Measurements from ENCODE around the gene NPL.

Gene NPL

DNA sequence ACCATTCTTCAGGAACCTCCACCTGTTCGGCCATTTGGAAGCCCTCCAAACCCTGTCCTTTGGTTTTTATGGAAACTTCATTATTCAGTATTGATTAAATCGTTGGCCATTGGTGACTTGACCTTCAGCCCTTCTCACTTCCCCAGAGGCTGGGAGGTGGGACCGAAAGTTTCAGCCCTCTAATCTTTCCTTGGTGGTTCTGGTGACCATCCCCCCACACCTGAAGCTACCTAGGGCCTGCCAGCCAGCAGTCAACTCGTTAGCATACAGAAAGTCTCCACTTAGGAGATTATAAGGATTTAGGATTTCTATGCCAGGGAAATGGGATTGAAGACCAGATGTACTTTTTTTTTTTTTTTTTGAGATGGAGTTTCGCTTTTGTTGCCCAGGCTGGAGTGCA is 56.3 kb downstream of the NPL start:
- H3K36me3 Mint-ChIP-seq (ENCODE audit: insufficient read depth), result peaks cover 82% of the 10 kb centered on the region
- ATAC-seq (replicated peaks) (no peak), DNase-seq (no peak)
- no peaks in the 10 kb centered on the region for H3K9me3 Mint-ChIP-seq
- H3K4me1 Mint-ChIP-seq (ENCODE audit: low read depth in 2 of 2), result peaks cover 42 to 73% of the 10 kb centered on the region in 2 donors
- H3K27ac Mint-ChIP-seq, result peak overlapping the region in 1 of 2 donors; percentile 32
- no peak overlapping the region for H3K4me3 Mint-ChIP-seq
- H3K27me3 Mint-ChIP-seq, result no peaks in the 10 kb centered on the region

DNA sequence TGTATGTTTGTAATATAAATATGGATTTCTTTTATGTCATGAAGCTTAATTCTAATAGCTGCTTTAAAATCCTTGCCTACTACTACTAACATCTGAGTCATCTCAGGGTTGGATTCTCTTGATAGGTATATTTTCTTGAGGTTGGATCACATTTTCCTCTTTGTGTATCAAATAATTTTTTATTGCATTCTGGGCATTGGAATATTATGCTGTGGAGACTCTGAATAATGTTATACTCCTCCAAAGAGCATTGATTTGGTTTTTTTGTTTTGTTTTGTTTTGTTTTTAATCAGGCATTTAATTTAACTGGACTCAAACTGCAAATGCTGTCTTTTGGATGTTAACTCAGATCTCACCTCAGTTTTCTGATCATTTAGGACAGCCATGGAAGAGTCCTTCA is 57.5 kb downstream of the NPL start:
- ATAC-seq (replicated peaks) (no peak), DNase-seq (no peak)
- Mint-ChIP-seq H3K4me1 (ENCODE audit: low read depth in 2 of 2) (peaks cover 34 to 61% of the 10 kb centered on the region in 2 donors), H3K4me3 (peak overlapping the region in 1 of 2 donors; percentile 1), H3K36me3 (ENCODE audit: insufficient read depth) (peaks cover 90% of the 10 kb centered on the region), H3K9me3 (no peaks in the 10 kb centered on the region), H3K27me3 (no peaks in the 10 kb centered on the region), H3K27ac (no peak overlapping the region)

DNA sequence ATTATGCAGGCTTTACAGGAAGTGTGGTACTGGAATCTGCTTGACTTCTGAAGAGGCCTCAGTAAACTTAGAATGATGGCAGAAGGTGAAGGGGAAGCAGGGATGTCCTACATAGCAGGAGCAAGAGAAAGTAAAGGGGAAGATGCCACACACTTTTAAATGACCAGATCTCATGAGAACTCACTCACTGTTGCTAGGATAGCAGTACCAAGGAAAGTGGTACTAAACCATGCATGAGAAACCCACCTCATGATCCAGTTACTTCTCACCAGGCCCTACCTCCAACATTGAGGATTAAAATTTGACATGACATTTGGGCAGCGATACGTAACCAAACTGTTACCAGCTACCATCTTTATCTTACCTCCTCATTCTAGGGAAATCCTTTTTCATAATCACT is 59.2 kb downstream of the NPL start:
- Mint-ChIP-seq H3K4me1 (ENCODE audit: low read depth in 2 of 2) (peaks cover 26 to 48% of the 10 kb centered on the region in 2 donors), H3K9me3 (no peaks in the 10 kb centered on the region), H3K27ac (no peak overlapping the region), H3K27me3 (no peaks in the 10 kb centered on the region), H3K4me3 (no peak overlapping the region), H3K36me3 (ENCODE audit: insufficient read depth) (peaks cover 98% of the 10 kb centered on the region)
- ATAC-seq (replicated peaks), result no peak
- DNase-seq, result no peak

DNA sequence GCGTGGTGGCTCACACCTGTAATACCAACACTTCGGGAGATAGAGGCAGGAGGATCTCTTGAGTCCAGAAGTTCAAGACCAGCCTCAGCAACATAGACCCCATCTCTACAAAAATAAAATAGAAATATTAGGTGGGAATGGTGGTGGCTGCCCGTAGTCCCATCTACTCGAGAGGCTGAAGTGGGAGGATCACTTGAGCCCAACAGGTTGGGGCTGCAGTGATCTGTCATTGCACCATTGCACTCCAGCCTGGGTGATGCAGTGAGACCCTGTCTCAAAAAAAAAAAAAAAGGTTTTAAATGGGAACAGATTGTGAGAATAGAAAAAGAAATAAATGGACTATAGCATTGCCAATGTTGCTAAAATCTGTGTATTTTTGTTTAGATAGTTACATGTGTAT is 60.7 kb downstream of the NPL start:
- H3K36me3 Mint-ChIP-seq (ENCODE audit: insufficient read depth), result peaks cover 98% of the 10 kb centered on the region
- ATAC-seq (replicated peaks) (no peak), DNase-seq (no peak)
- no peak overlapping the region for H3K4me3 Mint-ChIP-seq
- H3K9me3 Mint-ChIP-seq, result no peaks in the 10 kb centered on the region
- H3K27me3 Mint-ChIP-seq, result no peaks in the 10 kb centered on the region
- H3K27ac Mint-ChIP-seq, result peak overlapping the region; percentile 55 to 82
- peaks cover 17 to 36% of the 10 kb centered on the region in 2 donors for H3K4me1 Mint-ChIP-seq (ENCODE audit: low read depth in 2 of 2)

DNA sequence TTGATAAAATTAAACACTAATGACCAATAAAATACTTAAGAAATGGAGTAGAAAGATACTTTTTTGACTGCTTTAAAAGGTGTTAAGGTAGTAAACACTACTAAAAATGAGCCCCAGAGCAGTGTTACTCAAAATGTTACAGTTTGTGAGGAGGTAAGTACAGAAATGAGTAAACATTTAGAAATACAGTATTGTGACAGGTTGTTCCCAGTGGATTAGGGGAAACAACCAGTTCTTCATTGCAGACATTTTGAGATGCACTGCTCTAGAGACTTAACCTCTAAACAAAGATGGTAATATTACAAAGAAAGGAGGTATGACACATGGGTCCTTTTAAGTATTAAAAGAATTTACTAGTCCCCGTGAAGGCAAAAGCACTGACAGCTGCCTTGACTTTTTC is 62.3 kb downstream of the NPL start:
- peaks cover 16 to 23% of the 10 kb centered on the region in 2 donors for H3K4me1 Mint-ChIP-seq (ENCODE audit: low read depth in 2 of 2)
- no peak overlapping the region for H3K4me3 Mint-ChIP-seq
- no peaks in the 10 kb centered on the region for H3K9me3 Mint-ChIP-seq
- H3K36me3 Mint-ChIP-seq (ENCODE audit: insufficient read depth), result peaks cover 98% of the 10 kb centered on the region
- no peaks in the 10 kb centered on the region for H3K27me3 Mint-ChIP-seq
- peak overlapping the region in 1 of 2 donors; percentile 10 for H3K27ac Mint-ChIP-seq
- no peak for ATAC-seq (replicated peaks)
- no peak for DNase-seq

DNA sequence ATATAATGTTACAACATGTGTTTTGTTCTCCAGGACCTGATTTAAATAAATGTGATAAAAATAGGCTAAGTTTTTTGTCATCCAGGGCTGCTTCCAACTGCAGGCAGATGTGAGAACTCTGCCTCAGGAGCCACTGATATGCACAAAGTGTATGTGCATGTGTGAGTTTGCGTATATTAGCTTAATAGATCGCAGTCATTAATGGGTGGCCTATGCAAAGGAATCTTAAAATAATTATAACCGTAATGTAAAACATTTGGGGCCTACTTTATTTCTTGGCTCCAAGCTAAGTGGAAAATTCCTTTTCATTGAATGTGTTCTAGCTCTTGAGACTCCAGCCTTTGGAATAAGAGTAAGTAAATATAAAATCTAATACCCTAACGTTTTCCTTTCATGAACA is 66.3 kb downstream of the NPL start:
- H3K27ac Mint-ChIP-seq, result peak overlapping the region in 1 of 2 donors; percentile 49
- ATAC-seq (replicated peaks) (no peak), DNase-seq (no peak)
- no peak overlapping the region for H3K4me3 Mint-ChIP-seq
- peaks cover 100% of the 10 kb centered on the region for H3K36me3 Mint-ChIP-seq (ENCODE audit: insufficient read depth)
- no peaks in the 10 kb centered on the region for H3K27me3 Mint-ChIP-seq
- no peaks in the 10 kb centered on the region for H3K9me3 Mint-ChIP-seq
- no peaks in the 10 kb centered on the region for H3K4me1 Mint-ChIP-seq (ENCODE audit: low read depth in 2 of 2)

DNA sequence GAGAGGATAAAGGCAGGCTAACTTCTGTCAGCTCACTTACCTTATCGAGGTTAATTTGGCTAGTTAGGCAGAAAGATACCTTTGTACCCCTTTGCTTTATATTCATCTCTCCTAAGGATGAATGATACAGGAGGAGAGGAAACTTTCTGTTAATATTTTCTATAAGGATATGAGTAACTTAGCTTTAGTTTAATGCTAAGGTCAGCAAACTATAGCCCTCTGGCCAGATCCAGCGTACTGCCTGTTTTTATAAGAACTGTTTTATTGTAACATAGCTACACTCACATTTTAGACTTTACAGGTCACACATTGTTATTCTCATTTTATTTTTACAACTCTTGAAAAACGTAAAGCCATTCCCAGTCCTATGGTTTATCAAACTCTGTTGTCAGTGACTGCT is 67.6 kb downstream of the NPL start:
- ATAC-seq (replicated peaks) (no peak), DNase-seq (no peak)
- Mint-ChIP-seq H3K36me3 (ENCODE audit: insufficient read depth) (peaks cover 100% of the 10 kb centered on the region), H3K4me3 (no peak overlapping the region), H3K9me3 (no peaks in the 10 kb centered on the region), H3K27ac (no peak overlapping the region), H3K27me3 (no peaks in the 10 kb centered on the region), H3K4me1 (ENCODE audit: low read depth in 2 of 2) (peaks cover 3 to 4% of the 10 kb centered on the region in 2 donors)

DNA sequence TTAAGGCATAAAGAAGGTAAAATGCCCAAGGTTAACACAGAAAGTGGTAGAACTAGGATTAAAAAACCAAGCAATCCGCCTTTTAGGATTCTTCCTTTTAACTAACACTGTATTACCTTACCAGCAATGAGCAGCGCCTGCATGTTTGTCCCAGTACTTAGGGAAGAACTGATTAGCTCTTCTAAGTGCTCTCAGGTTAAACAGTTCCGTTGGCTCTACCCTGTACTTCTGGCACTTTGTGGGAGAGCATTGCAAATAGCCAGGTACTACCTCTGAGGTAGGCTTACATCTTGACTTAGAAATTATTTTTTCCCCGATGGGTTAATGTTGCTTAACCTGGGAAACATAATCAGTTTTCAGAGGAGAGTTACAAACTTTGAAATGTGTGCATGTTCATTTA is 71.1 kb downstream of the NPL start:
- no peak for ATAC-seq (replicated peaks)
- Mint-ChIP-seq H3K4me1 (ENCODE audit: low read depth in 2 of 2) (peaks cover 4 to 11% of the 10 kb centered on the region in 2 donors), H3K27me3 (no peaks in the 10 kb centered on the region), H3K27ac (no peak overlapping the region), H3K9me3 (no peaks in the 10 kb centered on the region), H3K4me3 (no peak overlapping the region), H3K36me3 (ENCODE audit: insufficient read depth) (peaks cover 94% of the 10 kb centered on the region)
- DNase-seq, result no peak

DNA sequence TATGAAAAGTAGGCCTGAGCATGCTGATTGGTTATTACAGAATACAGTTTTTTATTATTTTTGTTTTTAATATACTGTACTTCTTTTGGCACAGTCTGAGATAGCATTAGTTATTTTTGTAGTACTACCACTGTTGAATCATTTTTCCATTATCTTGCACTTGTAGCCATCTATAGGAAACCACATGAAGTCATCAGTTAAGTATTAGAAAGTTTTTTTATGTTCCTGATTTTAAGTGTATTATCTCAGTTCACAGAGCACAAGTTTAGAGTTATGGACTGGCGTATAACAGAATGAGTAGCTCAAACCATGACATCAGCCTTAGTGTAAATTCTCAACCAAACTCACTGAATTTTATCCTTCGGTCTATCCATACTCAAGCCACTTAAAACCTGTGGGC is 72.4 kb downstream of the NPL start:
- no peaks in the 10 kb centered on the region for H3K9me3 Mint-ChIP-seq
- H3K36me3 Mint-ChIP-seq (ENCODE audit: insufficient read depth), result peaks cover 94% of the 10 kb centered on the region
- H3K27ac Mint-ChIP-seq, result no peak overlapping the region
- H3K4me1 Mint-ChIP-seq (ENCODE audit: low read depth in 2 of 2), result peaks cover 6 to 13% of the 10 kb centered on the region in 2 donors
- no peaks in the 10 kb centered on the region for H3K27me3 Mint-ChIP-seq
- no peak overlapping the region for H3K4me3 Mint-ChIP-seq
- ATAC-seq (replicated peaks), result no peak
- no peak for DNase-seq

DNA sequence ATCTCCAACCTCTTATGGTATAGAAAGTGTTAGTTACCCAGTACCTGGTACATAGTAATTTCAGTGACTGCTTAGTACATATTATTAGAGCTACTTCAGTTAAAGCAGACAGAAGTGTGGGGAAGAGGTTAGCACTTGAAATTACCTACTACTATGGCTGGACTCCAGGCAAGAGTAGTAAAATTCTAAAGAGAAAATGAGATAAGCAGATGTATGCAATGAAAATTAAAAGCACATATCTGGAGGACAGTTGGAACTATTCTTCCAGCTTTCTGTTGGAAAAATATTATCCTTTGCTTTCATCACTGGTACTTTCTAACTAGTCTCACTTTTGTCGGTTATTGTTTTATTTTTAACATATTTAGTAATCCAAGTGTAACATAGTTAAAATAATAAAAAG is 73.3 kb downstream of the NPL start:
- DNase-seq (no peak), ATAC-seq (replicated peaks) (no peak)
- Mint-ChIP-seq H3K36me3 (ENCODE audit: insufficient read depth) (peaks cover 94% of the 10 kb centered on the region), H3K4me3 (no peak overlapping the region), H3K27me3 (no peaks in the 10 kb centered on the region), H3K9me3 (no peaks in the 10 kb centered on the region), H3K4me1 (ENCODE audit: low read depth in 2 of 2) (peaks cover 6 to 13% of the 10 kb centered on the region in 2 donors), H3K27ac (no peak overlapping the region)

DNA sequence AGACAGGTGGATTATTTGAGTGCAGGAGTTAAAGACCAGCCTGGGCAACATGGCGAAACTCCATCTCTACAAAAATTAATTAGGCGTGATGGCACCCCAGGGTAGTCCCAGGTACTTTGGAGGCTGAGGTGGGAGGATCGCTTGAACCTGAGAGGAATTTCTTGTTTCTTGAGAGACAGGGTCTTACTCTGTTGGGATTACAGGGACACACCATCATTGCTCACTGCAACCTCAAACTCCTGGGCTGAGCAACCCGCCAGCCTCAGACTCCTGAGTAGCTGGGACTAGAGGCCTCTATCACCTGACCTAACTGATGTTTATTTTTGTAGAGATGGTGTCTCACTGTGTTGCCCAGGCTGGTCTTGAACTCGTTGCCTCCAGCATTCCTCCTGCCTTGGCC is 74.4 kb downstream of the NPL start:
- H3K4me1 Mint-ChIP-seq (ENCODE audit: low read depth in 2 of 2), result peaks cover 6 to 13% of the 10 kb centered on the region in 2 donors
- no peak overlapping the region for H3K4me3 Mint-ChIP-seq
- H3K27ac Mint-ChIP-seq, result peak overlapping the region; percentile 32
- no peak for ATAC-seq (replicated peaks)
- H3K27me3 Mint-ChIP-seq, result no peaks in the 10 kb centered on the region
- H3K36me3 Mint-ChIP-seq (ENCODE audit: insufficient read depth), result peaks cover 94% of the 10 kb centered on the region
- H3K9me3 Mint-ChIP-seq, result no peaks in the 10 kb centered on the region
- no peak for DNase-seq

DNA sequence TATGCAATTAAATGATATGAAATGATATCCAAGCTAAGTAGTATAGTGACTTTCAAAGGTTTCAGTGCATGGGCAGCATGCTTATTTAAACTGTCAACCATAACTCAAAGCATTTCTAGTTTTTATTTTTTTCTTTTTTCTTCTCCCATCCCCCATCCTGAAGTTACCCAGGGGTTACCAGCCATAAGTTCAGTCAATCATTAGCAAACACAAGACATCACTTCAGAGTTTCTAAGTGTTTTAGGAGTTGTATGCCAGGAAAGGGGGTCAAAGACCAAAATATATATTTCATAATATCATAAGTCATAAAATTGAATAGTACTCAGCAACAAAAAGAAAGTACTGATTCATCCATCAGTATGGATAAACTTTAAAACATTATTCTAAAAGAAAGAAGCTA is 78.3 kb downstream of the NPL start:
- Mint-ChIP-seq H3K27me3 (no peaks in the 10 kb centered on the region), H3K27ac (peak overlapping the region in 1 of 2 donors; percentile 63), H3K9me3 (no peaks in the 10 kb centered on the region), H3K36me3 (ENCODE audit: insufficient read depth) (peaks cover 94% of the 10 kb centered on the region), H3K4me3 (no peak overlapping the region), H3K4me1 (ENCODE audit: low read depth in 2 of 2) (peaks cover 4 to 10% of the 10 kb centered on the region in 2 donors)
- ATAC-seq (replicated peaks), result no peak
- no peak for DNase-seq

DNA sequence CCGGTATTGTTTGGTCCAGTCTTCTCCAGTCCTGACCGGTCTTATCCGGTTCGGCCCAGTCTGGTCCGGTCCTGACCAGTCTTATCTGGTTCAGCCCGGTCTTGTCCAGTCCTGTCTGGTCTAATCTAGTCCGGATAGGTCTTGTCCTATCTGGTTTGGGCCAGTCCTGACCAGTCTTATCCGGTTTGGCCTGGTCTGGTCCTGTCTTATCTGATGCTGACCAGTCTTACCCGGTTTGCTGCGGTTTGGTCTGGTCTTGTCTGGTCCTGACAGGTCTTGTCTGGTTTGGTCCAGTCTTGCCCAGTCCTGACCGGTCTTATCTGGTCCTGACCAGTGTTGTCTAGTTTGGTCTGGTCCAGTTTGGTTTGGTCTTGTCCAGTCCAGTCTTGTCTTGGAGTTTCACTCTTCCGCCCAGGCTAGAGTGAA is 79.7 kb downstream of the NPL start:
- H3K27me3 Mint-ChIP-seq, result no peaks in the 10 kb centered on the region
- no peak overlapping the region for H3K4me3 Mint-ChIP-seq
- H3K36me3 Mint-ChIP-seq (ENCODE audit: insufficient read depth), result peaks cover 97% of the 10 kb centered on the region
- H3K9me3 Mint-ChIP-seq, result no peaks in the 10 kb centered on the region
- no peak overlapping the region for H3K27ac Mint-ChIP-seq
- peaks cover 8 to 10% of the 10 kb centered on the region in 2 donors for H3K4me1 Mint-ChIP-seq (ENCODE audit: low read depth in 2 of 2)
- ATAC-seq (replicated peaks), result no peak
- DNase-seq, result no peak

DNA sequence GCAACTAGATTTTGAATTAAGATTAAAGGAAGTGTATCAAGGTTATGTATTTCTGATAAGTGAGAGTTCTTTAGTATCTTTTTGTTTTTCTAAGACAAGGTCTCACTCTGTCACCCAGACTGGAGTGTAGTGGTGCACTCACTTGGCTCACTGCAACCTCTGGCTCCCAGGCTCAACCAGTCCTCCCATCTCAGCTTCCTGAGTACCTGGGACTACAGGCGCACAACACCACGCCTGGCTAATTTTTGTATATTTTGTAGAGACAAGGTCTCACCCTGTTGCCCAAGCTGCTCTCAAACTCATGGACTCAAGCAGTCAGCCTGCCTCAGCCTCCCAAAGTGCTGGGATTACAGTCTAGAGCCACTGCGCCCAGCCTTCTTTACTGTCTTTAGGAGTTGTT is 83.3 kb downstream of the NPL start:
- no peak for ATAC-seq (replicated peaks)
- Mint-ChIP-seq H3K27me3 (no peaks in the 10 kb centered on the region), H3K4me3 (no peak overlapping the region), H3K36me3 (ENCODE audit: insufficient read depth) (peaks cover 97% of the 10 kb centered on the region), H3K9me3 (no peaks in the 10 kb centered on the region), H3K4me1 (ENCODE audit: low read depth in 2 of 2) (peaks cover 3 to 9% of the 10 kb centered on the region in 2 donors), H3K27ac (peak overlapping the region; percentile 0 to 10)
- no peak for DNase-seq

DNA sequence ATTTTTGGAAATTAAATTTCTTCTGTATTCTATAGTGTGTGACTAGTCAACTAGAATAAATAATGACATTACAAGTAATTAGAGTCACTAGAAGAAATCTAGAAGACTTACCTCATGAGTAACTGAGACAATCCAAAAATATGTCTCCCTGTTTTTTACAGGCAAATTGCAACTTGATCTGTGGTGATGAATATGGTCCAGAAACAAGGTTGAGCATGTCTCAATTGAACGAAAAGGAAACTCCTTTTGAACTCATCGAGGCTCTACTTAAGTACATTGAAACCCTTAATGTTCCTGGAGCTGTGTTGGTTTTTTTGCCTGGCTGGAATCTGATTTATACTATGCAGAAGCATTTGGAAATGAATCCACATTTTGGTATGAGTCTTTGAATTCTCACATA is 86.3 kb downstream of the NPL start:
- H3K36me3 Mint-ChIP-seq (ENCODE audit: insufficient read depth), result peaks cover 100% of the 10 kb centered on the region
- no peak overlapping the region for H3K27ac Mint-ChIP-seq
- no peaks in the 10 kb centered on the region for H3K27me3 Mint-ChIP-seq

More for the DNA sequence above, 86.3 kb downstream of the NPL start:
- peaks cover 3 to 9% of the 10 kb centered on the region in 2 donors for H3K4me1 Mint-ChIP-seq (ENCODE audit: low read depth in 2 of 2)
- H3K4me3 Mint-ChIP-seq, result no peak overlapping the region
- no peak for ATAC-seq (replicated peaks)
- no peaks in the 10 kb centered on the region for H3K9me3 Mint-ChIP-seq
- no peak for DNase-seq
